HFFc6 (cell line): ENCODE measurements around the gene KDM3B. TPM values are rescaled to one million over a fixed set of nuclear protein-coding genes. Genes with fewer than 3 reads are reported as not detected.

Experiments used
- DNase-seq: peaks from one replicate; pipeline ENCODE4 v3.0.0-alpha.2; 2018
- H3K27ac Mint-ChIP-seq: 2 replicates; pipeline ENCODE4 v1.8.0; 2020; ENCODE audit warnings: mild to moderate bottlenecking, mixed read lengths
- H3K27me3 Mint-ChIP-seq: 2 replicates; pipeline ENCODE4 v1.8.0; 2021; ENCODE audit warnings: mild to moderate bottlenecking, moderate library complexity, mixed read lengths; ENCODE audit not compliant: insufficient read depth
- H3K36me3 Mint-ChIP-seq: 2 replicates; pipeline ENCODE4 v1.8.0; 2021; ENCODE audit warnings: low read depth, mixed read lengths
- H3K4me1 Mint-ChIP-seq: 2 replicates; pipeline ENCODE4 v1.8.0; 2020; ENCODE audit warnings: low read depth, mixed read lengths
- H3K4me3 Mint-ChIP-seq: 2 replicates; pipeline ENCODE4 v1.8.0; 2020; ENCODE audit warnings: mild to moderate bottlenecking, moderate library complexity, mixed read lengths
- H3K9me3 Mint-ChIP-seq: 2 replicates; pipeline ENCODE4 v1.8.0; 2020; ENCODE audit warnings: mild to moderate bottlenecking, mixed read lengths
- CTCF ChIP-seq: fragments of 200-600 bp; sonication (generic); IDR thresholded peaks from 2 replicates; pipeline ENCODE4 v1.5.0; 2021; ENCODE audit warnings: antibody characterized with exemption, mild to moderate bottlenecking
- total RNA-seq, 6 experiments: library from RNA; stranded (reverse); fragmentation: NEBNext Ultra II Directional; extraction: Animal tissue kit (Norgen Biotek cat#: 25700); gene quantifications; 2 replicates in 1 of 6; 3 replicates in 5 of 6; pipeline ENCODE4 v1.2.3, GENCODE V29; 2021

Gene KDM3B
- total RNA-seq, 6 experiments from 2014 or later: 29.0 to 37.8 (median 33.3) TPM

GRCh38 chr5:138464388-138465260, 112.1 kb downstream of the KDM3B start:
- Mint-ChIP-seq H3K27me3 (peaks cover 45% of the 10 kb centered on the region), H3K27ac (peak overlapping the region; percentile 97), H3K4me1 (peaks cover 42% of the 10 kb centered on the region), H3K9me3 (peaks cover 39% of the 10 kb centered on the region), H3K4me3 (peak overlapping the region; percentile 89), H3K36me3 (peaks cover 26% of the 10 kb centered on the region)
- peak; percentile 79 for TF ChIP-seq CTCF
- DNase-seq: peak; percentile 99

DNA sequence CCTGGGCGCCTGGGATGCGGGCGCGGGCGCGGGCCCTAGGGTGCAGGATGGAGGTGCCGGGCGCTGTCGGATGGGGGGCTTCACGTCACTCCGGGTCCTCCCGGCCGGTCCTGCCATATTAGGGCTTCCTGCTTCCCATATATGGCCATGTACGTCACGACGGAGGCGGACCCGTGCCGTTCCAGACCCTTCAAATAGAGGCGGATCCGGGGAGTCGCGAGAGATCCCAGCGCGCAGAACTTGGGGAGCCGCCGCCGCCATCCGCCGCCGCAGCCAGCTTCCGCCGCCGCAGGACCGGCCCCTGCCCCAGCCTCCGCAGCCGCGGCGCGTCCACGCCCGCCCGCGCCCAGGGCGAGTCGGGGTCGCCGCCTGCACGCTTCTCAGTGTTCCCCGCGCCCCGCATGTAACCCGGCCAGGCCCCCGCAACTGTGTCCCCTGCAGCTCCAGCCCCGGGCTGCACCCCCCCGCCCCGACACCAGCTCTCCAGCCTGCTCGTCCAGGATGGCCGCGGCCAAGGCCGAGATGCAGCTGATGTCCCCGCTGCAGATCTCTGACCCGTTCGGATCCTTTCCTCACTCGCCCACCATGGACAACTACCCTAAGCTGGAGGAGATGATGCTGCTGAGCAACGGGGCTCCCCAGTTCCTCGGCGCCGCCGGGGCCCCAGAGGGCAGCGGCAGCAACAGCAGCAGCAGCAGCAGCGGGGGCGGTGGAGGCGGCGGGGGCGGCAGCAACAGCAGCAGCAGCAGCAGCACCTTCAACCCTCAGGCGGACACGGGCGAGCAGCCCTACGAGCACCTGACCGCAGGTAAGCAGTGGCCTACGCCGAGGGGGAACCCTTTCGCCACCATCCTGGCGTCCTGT, 113.0 kb downstream of the KDM3B start, which contains the start of gene EGR1:
TSS of gene EGR1 (plus strand) at position 219 of the 864 bp plus-strand sequence. CDS start at position 502, 283 bp downstream.
- peak within 1 kb of the TSS; percentile 97 for H3K27ac Mint-ChIP-seq
- H3K9me3 Mint-ChIP-seq: peaks cover 47% of the 10 kb centered on the region
- peaks cover 47% of the 10 kb centered on the region for H3K4me1 Mint-ChIP-seq
- peaks cover 53% of the 10 kb centered on the region for H3K27me3 Mint-ChIP-seq
- peak; percentile 96 for DNase-seq
- peaks cover 26% of the 10 kb centered on the region for H3K36me3 Mint-ChIP-seq
- 0 out of 2 replicates have a peak, but pooled peaks have one; percentile 19 for TF ChIP-seq CTCF
- peak within 1 kb of the TSS; percentile 89 for H3K4me3 Mint-ChIP-seq

- no peak for TF ChIP-seq CTCF
- peak; percentile 50 for DNase-seq
- peaks cover 41% of the 10 kb centered on the region for H3K4me1 Mint-ChIP-seq
- H3K36me3 Mint-ChIP-seq: peaks cover 26% of the 10 kb centered on the region
- peaks cover 55% of the 10 kb centered on the region for H3K9me3 Mint-ChIP-seq
- peaks cover 62% of the 10 kb centered on the region for H3K27me3 Mint-ChIP-seq
- peak overlapping the region; percentile 89 for H3K4me3 Mint-ChIP-seq
- peak overlapping the region; percentile 97 for H3K27ac Mint-ChIP-seq
These were observed 113.8 kb downstream of the KDM3B start for GRCh38 chr5:138466125-138466899.

- H3K27me3 Mint-ChIP-seq: peaks cover 67% of the 10 kb centered on the region
- peaks cover 26% of the 10 kb centered on the region for H3K36me3 Mint-ChIP-seq
- DNase-seq: peak; percentile 41
- H3K4me1 Mint-ChIP-seq: peaks cover 35% of the 10 kb centered on the region
- peaks cover 61% of the 10 kb centered on the region for H3K9me3 Mint-ChIP-seq
- TF ChIP-seq CTCF: no peak
- H3K27ac Mint-ChIP-seq: peak overlapping the region; percentile 97
- H3K4me3 Mint-ChIP-seq: peak overlapping the region; percentile 89
These were observed 114.6 kb downstream of the KDM3B start for GRCh38 chr5:138466900-138467710.
